ENCODE measurements around the gene NSG1.
"Not testable (repeated sequence)": the region's sequence is repeated elsewhere in the genome, so short reads cannot be mapped to it uniquely, and the experiment has no call there.

Gene NSG1, protein sequence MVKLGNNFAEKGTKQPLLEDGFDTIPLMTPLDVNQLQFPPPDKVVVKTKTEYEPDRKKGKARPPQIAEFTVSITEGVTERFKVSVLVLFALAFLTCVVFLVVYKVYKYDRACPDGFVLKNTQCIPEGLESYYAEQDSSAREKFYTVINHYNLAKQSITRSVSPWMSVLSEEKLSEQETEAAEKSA

DNA sequence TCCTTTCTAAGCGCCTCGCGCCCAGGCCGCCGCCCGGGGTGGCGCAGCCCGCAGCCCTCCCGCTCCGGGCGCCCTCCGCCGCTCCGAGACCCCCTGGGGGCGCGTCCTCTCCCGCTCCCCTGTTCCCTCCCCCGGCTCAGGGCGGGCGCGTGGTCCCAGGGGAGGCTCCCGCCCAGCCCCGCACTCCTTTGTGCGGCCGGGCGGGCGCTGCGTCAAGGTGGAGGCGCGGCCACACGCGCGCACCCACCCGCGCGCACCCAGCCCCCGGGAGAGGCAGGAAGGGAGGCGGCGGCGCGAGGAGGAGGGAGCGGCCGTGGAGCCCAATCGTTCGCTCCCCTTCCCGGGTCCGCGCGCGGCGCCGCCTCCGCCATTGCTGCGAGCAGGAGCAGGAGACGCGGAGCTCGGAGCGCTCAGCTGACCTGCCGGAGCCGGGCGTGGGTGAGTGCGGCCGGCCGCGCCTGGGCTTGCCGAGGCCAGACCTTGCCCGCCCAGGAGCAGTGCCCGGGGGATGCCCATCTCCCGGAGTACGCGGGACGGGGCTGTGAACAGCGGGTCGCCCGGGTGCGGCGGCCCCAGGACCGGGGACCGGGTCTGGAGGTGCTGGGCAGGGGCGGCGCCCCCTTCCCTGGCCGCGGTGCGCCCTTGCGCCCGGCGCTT is at the start of gene NSG1:
Gene NSG1 (plus strand): TSS at position 367 of the 657 bp plus-strand sequence. CDS start 528 bp downstream, outside the sequence.
- DNase-seq: peak; percentile 27

DNA sequence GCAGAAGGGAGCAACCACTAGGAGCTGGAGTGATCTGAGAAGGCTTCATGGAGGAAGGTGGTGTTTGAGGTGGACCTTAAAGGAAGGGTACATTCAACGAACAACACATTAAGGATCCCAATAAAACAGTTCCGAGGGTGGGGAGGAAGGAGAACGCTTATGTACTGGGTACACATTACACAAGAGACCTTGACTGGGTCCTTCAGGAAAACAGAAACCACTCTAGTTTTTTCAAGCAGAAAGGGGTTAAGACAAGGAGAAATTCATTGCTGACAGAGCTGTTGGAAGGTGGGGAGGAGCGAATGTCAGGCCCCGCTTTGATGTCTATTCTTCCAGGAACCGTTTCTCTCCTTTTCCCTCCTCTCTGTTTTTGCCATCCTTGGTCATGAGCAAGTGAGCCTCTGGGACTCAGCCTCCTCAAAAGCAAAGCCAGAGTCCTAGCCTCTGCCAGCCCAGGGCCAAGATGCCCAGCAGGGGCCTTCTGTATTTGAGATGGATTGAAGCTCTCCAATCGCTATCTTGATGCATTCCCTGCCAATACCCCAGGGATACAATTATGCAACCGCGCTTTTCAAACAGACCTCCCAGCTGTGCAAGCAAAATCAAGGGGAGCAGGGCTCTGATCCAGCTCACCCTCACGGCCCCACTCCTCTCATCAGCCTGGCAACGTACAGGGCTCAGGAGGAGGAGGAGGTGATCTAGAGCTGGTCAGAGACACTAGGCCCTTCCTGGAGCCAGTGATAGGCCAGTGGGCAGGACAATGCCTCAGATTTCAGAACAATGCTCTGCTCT is 48.5 kb upstream of the NSG1 start:
- DNase-seq: no peak

GRCh38 chr4:4339504-4340085 is 47.3 kb upstream of the NSG1 start:
- no peak for DNase-seq

DNA sequence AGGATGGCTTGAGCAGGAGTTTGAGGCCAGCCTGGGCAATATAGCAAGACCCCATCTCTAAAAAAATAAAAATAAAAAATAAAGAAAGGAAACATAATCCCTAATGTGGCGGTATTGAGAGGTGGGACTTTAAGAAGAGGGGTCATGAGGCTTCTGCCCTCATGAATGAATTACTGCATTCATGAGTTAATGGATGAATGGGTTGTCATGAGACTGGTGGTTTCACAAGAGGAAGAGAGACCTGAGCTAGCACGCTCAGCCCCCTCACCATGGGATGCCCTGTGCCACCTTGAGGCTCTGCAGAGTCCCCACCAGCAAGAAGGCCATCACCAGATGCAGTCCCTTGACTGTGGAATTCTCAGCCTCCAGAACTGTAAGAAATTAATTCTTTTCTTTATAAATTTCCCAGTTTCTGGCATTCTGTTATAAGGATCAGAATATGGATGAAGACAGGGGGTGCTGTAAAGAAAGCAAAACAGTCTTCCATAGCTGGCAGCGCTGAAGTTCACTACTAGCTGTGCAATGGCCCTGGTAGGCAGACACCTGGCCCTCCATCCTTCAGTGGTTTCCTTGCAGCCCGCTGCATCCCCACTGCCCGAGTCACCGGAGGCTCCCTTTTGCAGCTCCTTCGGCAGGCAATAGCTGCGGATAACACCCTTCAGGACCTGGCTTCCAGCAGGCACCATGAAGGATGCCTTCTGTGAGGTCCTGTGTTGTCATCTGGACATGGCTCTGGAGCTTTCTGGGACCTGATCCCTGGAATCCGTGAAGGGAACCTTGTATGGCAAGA is 44.8 kb upstream of the NSG1 start:
- no peak for DNase-seq

- DNase-seq: no peak
Observed at GRCh38 chr4:4343038-4343437, 43.9 kb upstream of the NSG1 start.

DNA sequence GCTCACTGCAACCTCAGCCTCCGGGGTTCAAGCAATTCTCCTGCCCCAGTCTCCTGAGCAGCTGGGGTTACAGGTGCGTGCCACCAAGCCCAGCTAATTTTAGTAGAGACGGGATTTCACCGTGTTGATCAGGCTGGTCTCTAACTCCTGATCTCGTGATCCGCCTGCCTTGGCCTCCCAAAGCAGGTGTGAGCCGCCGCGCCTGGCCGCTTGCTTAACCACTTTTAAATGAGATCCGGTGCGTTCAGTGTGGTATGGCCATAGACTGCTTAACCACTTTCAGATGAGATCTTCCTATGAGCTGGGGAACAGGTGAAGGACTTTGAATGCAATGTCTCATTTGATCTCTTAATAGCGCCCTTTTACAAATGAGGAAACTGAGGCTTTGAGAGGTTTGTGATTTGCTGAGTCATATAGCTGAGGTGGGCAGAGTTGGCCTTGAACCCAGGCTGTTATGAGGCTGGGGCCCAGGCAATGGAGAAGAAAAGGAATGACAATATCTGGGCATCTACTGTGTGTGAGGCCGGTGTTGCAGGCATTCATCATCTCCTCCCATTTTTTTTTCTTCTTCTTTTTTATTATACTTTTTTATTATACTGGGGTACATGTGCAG is 41.9 kb upstream of the NSG1 start:
- DNase-seq: no peak

DNA sequence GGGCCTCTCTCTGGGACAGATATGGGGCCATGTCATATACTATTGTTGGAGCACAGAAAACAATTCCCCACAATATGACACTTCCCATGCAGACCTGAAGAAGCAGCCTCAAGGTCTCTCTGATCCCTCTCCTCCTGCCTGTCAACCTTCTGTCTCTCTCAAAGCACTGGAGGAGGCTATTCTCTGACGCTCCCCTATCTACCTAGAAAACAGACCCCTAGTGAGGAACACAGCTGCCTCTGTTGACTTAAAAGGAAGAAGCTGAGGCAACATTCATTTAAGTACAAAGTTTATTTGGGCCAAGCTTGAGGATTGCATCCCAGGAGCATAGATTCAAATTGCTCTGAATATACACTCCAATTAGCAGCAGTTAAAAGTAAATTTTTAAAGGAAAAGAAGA is 39.3 kb upstream of the NSG1 start:
- no peak for DNase-seq

GRCh38 chr4:4348585-4348984 is 38.3 kb upstream of the NSG1 start:
- DNase-seq: not testable (repeated sequence)

DNA sequence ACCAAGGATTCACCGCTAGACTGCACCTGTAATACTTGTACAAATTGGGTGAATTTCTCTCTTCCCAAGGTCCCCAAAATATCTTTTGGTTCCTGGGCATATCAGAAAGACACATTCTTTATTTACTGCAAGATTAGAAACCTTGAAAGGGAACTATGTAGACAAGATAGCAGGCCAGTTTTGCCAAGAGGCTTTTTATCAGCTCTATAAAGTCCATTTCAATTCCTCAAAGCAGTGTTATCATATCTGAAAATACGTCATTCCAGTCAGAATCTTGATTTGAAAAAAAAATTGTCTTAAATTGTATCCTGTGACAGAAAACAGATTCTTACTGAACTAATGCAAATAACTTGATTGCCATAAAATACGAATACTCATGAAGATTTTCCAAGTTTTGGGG is 37.0 kb upstream of the NSG1 start:
- no peak for DNase-seq

DNA sequence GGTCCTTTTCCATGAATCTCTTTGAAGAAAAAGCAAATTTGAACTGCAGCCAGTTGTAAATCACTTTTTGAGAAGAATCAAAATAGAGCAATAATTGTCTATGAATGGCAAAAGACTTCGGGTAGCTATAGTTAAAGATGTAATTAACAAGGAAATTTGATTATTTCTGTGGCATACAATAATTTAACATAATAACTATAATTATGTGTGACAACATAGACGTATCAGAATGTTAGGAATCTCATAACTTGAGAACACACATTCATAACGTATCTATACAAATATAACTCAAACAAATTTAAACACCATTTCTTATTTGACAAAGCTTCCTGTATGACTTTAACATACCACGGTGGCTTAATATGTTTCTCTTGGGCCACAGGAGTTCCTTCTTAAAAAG is 36.0 kb upstream of the NSG1 start:
- no peak for DNase-seq

GRCh38 chr4:4355302-4355701 is 31.6 kb upstream of the NSG1 start:
- DNase-seq: no peak

GRCh38 chr4:4356106-4357041 is 30.5 kb upstream of the NSG1 start:
- no peak for DNase-seq

- DNase-seq: no peak
Observed at GRCh38 chr4:4358093-4358854, 28.6 kb upstream of the NSG1 start.

GRCh38 chr4:4361883-4362282 is 25.0 kb upstream of the NSG1 start:
- DNase-seq: no peak

- no peak for DNase-seq
Observed at GRCh38 chr4:4362991-4363697, 23.8 kb upstream of the NSG1 start.

- DNase-seq: no peak
Observed at GRCh38 chr4:4364061-4364460, 22.8 kb upstream of the NSG1 start.

- DNase-seq: no peak
Observed at GRCh38 chr4:4364486-4365208, 22.3 kb upstream of the NSG1 start.

DNA sequence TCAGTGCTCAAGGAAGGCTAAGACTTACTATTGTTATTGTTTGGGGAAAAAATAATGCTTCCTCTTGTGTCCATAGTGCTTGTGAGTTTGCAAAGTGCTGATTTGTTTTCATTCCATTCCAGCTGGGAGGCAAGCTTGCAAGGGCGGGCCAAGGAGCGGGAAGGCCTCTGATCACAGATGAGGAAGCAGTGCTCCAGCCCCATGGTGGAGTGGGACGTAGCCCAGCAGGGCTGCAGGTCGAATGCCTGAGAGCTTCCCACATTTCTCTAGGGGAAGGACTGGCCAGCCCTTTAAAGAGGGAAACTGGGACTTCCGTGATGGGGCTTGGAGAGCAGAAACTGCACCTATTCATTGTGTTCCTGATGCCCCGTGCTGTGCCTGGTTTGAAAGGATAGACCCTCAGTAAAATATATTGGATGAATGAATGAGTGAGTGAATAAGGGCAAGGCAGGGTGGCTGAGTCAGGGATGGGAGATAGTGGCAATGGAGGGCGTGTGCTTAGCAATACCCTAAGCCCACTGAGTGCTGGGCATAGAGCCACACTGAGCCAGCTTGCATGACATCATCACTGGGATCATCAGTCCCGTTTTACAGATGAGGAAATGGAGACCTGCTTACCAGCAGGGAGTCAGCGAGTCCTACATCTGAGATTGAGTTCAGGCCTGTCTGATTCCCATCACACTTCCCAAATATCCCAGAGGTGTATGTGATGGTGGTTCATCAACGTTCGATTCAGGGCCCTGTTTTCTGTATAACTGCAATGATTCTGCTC is 17.9 kb upstream of the NSG1 start:
- no peak for DNase-seq

Data from stimulated activated CD4-positive, alpha-beta T cell treated with anti-CD3 and anti-CD28 coated beads, Interleukin-12 subunit alpha, Interleukin-12 subunit beta, amount 100 ng/mL, for 4 hours (primary cell).